Astrocyte of the cerebellum (primary cell): ENCODE results near the gene NFASC.

Experiments used
- DNase-seq: peaks from one replicate; pipeline ENCODE4 v3.0.0-alpha.2; 2011; ENCODE audit warnings: low read depth
- H3K4me3 ChIP-seq: 2 replicates; pipeline ENCODE4 v1.5.1; 2011; ENCODE audit warnings: mild to moderate bottlenecking, low read depth, low read length, moderate library complexity
- in situ Hi-C: cut with HindIII; loops from 2 replicates; pipeline ENCODE4 v1.10.0; 2017; ENCODE audit warnings: low sequenced_read_pairs
- TF ChIP-seq, protein P1 (sequence below): IDR thresholded peaks from 2 replicates; pipeline ENCODE4 v1.5.1; 2012; ENCODE audit warnings: low read length, low read depth, moderate library complexity, mild to moderate bottlenecking; ENCODE audit errors: missing control alignments

Gene NFASC

GRCh38 chr1:204983136-204983535, 112.5 kb downstream of the NFASC start:
- no peak overlapping the region for H3K4me3 ChIP-seq
- in situ Hi-C loops: no loop called here
- no peak for DNase-seq
- TF ChIP-seq, protein P1, sequence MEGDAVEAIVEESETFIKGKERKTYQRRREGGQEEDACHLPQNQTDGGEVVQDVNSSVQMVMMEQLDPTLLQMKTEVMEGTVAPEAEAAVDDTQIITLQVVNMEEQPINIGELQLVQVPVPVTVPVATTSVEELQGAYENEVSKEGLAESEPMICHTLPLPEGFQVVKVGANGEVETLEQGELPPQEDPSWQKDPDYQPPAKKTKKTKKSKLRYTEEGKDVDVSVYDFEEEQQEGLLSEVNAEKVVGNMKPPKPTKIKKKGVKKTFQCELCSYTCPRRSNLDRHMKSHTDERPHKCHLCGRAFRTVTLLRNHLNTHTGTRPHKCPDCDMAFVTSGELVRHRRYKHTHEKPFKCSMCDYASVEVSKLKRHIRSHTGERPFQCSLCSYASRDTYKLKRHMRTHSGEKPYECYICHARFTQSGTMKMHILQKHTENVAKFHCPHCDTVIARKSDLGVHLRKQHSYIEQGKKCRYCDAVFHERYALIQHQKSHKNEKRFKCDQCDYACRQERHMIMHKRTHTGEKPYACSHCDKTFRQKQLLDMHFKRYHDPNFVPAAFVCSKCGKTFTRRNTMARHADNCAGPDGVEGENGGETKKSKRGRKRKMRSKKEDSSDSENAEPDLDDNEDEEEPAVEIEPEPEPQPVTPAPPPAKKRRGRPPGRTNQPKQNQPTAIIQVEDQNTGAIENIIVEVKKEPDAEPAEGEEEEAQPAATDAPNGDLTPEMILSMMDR: no peak

DNA sequence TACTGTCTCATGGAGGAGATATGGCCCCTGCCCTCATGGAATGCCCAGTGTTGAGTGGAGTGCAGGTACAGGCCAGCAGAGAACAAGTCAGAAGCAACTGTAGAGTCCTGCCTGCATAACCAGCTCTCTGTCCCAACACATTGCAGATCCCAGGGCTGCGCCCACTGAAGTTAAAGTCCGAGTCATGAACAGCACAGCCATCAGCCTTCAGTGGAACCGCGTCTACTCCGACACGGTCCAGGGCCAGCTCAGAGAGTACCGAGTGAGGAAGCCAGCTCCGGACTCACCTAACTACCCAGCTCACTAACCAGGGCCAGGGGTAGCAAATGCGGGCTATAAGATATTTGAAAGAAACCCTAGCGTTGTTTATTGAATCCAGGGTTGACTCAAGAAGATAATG, 113.2 kb downstream of the NFASC start:
- in situ Hi-C loops: no loop called here
- H3K4me3 ChIP-seq: no peak overlapping the region
- TF ChIP-seq, protein P1: no peak
- DNase-seq: no peak

DNA sequence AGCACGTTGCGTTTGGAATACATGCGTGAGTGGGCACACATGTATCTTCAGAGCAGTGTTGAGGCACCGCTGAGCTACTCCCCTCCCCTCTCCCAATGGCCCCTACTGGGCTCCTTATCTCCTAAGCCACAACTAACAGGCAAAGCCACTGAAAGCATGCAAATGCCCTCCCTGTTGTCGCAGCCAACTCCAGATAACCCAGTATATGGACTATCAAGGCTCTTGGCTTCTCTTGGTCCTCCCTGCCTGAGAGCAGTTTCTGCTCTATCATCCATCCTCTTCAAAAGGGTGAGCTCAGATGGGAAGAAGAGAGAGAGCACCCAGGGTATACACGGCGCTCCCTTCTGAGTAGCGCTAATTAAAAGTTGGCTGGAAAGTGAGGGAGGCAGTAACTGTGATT, 113.8 kb downstream of the NFASC start:
- H3K4me3 ChIP-seq: no peak overlapping the region
- TF ChIP-seq, protein P1: no peak
- DNase-seq: no peak
- in situ Hi-C loops: no loop called here

DNA sequence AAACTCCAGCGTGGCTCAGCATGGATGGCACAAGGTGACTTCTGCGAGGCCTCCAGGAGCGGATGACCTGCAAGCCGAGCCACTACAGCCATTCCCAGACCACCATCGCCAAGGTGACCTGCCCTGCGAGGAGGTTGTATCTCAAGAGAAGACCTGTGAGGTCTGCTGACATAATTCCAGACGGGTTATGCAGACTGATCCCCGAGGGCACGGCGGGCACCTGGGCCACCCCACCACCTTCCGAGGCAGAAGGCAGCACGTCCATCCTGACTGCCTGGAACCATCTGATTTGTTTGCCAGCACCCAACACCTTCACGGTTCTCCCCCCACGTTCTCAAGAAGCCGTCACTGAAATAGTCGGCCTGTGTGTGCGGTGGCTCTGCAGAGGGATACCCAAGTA, 115.5 kb downstream of the NFASC start:
- DNase-seq: no peak
- TF ChIP-seq, protein P1: no peak
- in situ Hi-C loops: no loop called here
- no peak overlapping the region for H3K4me3 ChIP-seq

DNA sequence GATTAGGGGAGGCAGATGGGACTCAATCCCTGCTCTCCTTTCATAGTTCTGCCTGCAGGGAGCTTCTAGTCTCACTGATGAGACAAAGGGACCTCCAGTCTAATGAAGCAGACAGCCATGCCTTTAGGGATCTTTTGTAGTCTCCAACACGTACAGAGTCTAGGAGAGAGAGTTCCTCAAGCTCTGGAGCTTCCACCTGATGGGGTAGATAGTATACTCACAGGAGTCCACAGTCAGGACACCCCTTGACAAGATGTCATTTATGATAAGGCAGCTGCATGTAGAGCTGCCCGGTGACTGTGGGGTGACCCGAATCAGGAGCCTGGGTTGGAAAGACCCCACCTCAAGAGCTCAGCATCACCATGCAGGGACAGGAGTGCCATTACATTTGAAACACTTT, 117.0 kb downstream of the NFASC start:
- no peak for DNase-seq
- no peak overlapping the region for H3K4me3 ChIP-seq
- TF ChIP-seq, protein P1: no peak
- in situ Hi-C loops: no loop called here

- TF ChIP-seq, protein P1: no peak
- H3K4me3 ChIP-seq: no peak overlapping the region
- in situ Hi-C loops: no loop called here
- DNase-seq: no peak
Observed at GRCh38 chr1:204988196-204988595, 117.5 kb downstream of the NFASC start.
